GM12878 (cell line): ENCODE data around the gene CETP.
A peak's percentile ranks its signal among the peaks of the same experiment; 100 is the strongest.

Experiments
- EZH2 ChIP-seq: IDR thresholded peaks from 2 replicates; pipeline ENCODE4 v1.6.1; 2012; ENCODE audit warnings: low read depth, mild to moderate bottlenecking, control low read depth, inconsistent platforms, low read length, borderline replicate concordance; ENCODE audit not compliant: control insufficient read depth
- POLR2AphosphoS5 ChIP-seq: IDR thresholded peaks from 2 replicates; pipeline ENCODE4 v1.6.1; 2011; ENCODE audit warnings: mild to moderate bottlenecking, low read length, inconsistent platforms
- SUZ12 ChIP-seq: fragments of 200-600 bp; sonication (generic); IDR thresholded peaks from one replicate; pipeline ENCODE4 v1.6.1; 2018; ENCODE audit warnings: antibody characterized with exemption, mild to moderate bottlenecking; ENCODE audit not compliant: unreplicated experiment
- TF ChIP-seq, protein P1 (sequence below), 3 experiments: IDR thresholded peaks in 2 of 3; conservative IDR thresholded peaks in 1 of 3; 2 replicates each; pipeline ENCODE4 v1.5.1; 2011; ENCODE audit warnings: low read depth in 3 of 3, low read length in 3 of 3, mild to moderate bottlenecking in 3 of 3, control low read depth in 2 of 3, moderate library complexity in 2 of 3, inconsistent platforms in 1 of 3, mixed read lengths in 1 of 3; ENCODE audit not compliant: control insufficient read depth in 2 of 3, insufficient read depth in 1 of 3; ENCODE audit errors: extremely low read depth in 1 of 3
- TF ChIP-seq, protein P2 (sequence below): IDR thresholded peaks from 2 replicates; pipeline ENCODE4 v1.6.1; 2012; ENCODE audit warnings: improper control_type of control experiment, low read depth, low read length; ENCODE audit not compliant: insufficient replicate concordance

DNA sequence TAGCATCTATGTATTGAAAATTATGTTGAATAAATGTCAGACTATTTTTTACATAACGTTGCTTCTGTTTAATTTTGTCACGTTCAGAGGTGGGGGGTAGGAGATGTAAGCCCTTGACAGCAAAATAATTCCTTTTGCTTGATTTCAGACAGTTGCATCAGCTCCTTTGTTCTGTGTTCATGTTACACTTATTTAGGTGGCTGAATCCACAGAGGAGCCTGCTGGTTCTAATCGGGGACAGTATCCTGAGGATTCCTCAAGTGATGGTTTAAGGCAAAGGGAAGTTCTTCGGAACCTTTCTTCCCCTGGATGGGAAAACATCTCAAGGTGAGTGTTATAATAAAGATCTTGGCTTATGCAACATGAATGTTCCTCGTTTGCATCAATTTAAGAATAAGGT, 25.3 kb upstream of the CETP start:
- TF ChIP-seq, protein P1, sequence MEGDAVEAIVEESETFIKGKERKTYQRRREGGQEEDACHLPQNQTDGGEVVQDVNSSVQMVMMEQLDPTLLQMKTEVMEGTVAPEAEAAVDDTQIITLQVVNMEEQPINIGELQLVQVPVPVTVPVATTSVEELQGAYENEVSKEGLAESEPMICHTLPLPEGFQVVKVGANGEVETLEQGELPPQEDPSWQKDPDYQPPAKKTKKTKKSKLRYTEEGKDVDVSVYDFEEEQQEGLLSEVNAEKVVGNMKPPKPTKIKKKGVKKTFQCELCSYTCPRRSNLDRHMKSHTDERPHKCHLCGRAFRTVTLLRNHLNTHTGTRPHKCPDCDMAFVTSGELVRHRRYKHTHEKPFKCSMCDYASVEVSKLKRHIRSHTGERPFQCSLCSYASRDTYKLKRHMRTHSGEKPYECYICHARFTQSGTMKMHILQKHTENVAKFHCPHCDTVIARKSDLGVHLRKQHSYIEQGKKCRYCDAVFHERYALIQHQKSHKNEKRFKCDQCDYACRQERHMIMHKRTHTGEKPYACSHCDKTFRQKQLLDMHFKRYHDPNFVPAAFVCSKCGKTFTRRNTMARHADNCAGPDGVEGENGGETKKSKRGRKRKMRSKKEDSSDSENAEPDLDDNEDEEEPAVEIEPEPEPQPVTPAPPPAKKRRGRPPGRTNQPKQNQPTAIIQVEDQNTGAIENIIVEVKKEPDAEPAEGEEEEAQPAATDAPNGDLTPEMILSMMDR (IDR thresholded peaks at IDR 0.05 in 2 of 3, conservative IDR thresholded peaks at IDR 0.05 in 1 of 3; ENCODE audit: control insufficient read depth in 2 of 3, extremely low read depth in 1 of 3, insufficient read depth in 1 of 3, low read depth in 3 of 3, low read length in 3 of 3) = no peak
- TF ChIP-seq, protein P2, sequence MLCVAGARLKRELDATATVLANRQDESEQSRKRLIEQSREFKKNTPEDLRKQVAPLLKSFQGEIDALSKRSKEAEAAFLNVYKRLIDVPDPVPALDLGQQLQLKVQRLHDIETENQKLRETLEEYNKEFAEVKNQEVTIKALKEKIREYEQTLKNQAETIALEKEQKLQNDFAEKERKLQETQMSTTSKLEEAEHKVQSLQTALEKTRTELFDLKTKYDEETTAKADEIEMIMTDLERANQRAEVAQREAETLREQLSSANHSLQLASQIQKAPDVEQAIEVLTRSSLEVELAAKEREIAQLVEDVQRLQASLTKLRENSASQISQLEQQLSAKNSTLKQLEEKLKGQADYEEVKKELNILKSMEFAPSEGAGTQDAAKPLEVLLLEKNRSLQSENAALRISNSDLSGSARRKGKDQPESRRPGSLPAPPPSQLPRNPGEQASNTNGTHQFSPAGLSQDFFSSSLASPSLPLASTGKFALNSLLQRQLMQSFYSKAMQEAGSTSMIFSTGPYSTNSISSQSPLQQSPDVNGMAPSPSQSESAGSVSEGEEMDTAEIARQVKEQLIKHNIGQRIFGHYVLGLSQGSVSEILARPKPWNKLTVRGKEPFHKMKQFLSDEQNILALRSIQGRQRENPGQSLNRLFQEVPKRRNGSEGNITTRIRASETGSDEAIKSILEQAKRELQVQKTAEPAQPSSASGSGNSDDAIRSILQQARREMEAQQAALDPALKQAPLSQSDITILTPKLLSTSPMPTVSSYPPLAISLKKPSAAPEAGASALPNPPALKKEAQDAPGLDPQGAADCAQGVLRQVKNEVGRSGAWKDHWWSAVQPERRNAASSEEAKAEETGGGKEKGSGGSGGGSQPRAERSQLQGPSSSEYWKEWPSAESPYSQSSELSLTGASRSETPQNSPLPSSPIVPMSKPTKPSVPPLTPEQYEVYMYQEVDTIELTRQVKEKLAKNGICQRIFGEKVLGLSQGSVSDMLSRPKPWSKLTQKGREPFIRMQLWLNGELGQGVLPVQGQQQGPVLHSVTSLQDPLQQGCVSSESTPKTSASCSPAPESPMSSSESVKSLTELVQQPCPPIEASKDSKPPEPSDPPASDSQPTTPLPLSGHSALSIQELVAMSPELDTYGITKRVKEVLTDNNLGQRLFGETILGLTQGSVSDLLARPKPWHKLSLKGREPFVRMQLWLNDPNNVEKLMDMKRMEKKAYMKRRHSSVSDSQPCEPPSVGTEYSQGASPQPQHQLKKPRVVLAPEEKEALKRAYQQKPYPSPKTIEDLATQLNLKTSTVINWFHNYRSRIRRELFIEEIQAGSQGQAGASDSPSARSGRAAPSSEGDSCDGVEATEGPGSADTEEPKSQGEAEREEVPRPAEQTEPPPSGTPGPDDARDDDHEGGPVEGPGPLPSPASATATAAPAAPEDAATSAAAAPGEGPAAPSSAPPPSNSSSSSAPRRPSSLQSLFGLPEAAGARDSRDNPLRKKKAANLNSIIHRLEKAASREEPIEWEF = no peak
- TF ChIP-seq POLR2AphosphoS5 (peak; percentile 52; the same call in 1 of the 2 replicates), SUZ12 (no peak), EZH2 (no peak)
